K562 treated with DMSO at 1 percent for 12 hours (cell line): ENCODE data around the gene CRB2. TPM values are rescaled to one million over a fixed set of nuclear protein-coding genes. Genes with fewer than 3 reads are reported as not detected.

Experiments used
- total RNA-seq: library from RNA; unstranded; fragments of 300-600 nt; gene quantifications from 2 replicates; pipeline ENCODE4 v1.2.3, GENCODE V29; 2022; ENCODE audit not compliant: insufficient read depth

The CRB2 gene
- 0.43 TPM in 1 of 2 replicates, not detected in the other for total RNA-seq

DNA sequence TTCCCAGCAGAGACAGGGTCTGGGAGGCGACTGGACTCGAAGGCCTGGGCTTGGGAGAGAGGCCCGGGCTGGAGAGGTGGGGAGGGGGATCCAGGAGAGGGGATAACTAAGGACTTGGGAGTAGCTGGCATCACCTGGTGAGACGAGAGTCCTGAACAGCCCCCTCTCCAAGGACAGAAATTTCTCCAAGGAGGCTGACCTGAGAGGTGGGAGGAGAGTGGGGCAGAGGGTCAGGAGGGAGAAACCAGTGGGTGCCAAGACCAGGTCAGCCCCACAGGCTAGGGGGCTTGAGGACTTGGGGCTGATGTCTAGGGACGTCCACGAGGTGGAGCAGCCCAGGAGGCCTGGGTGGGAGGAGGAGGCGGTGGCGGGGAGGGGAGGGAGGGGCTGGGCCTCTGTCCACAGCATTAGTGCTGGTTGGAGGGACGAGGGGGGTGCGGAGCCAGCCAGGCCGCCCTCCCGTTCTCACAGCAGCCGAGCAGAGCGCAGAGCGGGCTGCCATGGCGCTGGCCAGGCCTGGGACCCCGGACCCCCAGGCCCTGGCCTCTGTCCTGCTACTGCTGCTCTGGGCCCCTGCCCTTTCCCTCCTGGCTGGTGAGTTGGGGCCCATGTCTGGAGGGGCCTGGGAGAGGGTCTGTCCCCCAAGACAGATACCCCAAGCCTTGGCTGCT is at the start of gene CRB2:
TSS of gene CRB2 (plus strand) at position 437 of the 671 bp plus-strand sequence. CDS start at position 501, 64 bp downstream.

Other genes with a start within 250 kb of the CRB2 start
- gene STRBP, start 87.6 kb upstream of the CRB2 start, total RNA-seq = 24.2 and 55.8 TPM in 2 replicates